ENCODE data around the gene HUS1. TPM values are rescaled to one million over a fixed set of nuclear protein-coding genes. Genes with fewer than 3 reads are reported as not detected.

The HUS1 gene
- total and polyA plus RNA-seq, 12 donors = 8.3 to 45.1 (median 31.2) TPM

DNA sequence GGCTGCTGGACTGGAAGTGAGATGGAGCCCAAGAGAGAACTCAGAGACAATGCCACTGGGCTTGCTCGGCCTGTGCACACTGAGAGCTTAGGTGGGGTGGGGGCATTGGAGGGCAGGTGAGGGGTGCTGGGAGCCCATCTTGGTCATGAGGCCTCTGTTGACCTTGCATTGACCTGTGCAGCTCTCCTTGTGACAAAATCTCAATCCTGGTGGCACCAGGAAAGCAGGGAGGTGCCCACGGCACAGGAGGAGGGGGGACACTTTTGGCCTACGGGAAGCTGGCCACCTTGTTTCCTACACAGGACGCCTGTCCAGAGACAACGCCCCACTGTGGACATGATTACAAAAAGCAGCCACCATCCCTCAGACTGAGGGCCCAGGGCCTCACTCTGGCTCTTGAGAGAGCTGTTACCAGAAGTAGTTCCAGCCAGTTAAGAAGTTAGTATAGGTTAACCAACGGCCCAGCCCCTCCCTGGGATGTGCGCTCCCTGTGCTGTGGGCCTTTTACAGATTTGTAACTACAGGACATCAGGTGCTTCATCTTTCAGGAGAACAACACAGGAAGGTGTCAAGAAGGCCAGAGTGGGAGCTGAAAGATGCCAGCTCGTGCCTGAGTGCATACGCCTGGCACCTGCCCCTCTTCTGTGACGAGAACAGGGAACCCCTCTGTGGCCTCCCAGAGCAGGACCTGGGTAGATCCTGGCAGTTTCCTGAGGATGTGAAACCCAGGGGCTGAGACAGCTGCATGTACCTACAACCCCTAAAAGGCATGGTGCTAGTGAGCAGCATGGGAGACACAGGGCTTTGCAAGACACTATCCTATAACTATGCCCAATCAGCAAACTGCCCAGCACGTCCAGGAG lies 41.5 kb downstream of the HUS1 start:
- H3K27me3 ChIP-seq = no peaks in the 10 kb centered on the region
- H3K27ac ChIP-seq = no peak overlapping the region
- WGBS, 4 donors = 75 to 89% (median 86%) methylated on average over 6 to 11 of the region's 11 CpGs
- TF ChIP-seq POLR2A (IDR thresholded peaks at IDR 0.05) = no peak
- TF ChIP-seq, protein P1, sequence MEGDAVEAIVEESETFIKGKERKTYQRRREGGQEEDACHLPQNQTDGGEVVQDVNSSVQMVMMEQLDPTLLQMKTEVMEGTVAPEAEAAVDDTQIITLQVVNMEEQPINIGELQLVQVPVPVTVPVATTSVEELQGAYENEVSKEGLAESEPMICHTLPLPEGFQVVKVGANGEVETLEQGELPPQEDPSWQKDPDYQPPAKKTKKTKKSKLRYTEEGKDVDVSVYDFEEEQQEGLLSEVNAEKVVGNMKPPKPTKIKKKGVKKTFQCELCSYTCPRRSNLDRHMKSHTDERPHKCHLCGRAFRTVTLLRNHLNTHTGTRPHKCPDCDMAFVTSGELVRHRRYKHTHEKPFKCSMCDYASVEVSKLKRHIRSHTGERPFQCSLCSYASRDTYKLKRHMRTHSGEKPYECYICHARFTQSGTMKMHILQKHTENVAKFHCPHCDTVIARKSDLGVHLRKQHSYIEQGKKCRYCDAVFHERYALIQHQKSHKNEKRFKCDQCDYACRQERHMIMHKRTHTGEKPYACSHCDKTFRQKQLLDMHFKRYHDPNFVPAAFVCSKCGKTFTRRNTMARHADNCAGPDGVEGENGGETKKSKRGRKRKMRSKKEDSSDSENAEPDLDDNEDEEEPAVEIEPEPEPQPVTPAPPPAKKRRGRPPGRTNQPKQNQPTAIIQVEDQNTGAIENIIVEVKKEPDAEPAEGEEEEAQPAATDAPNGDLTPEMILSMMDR (IDR thresholded peaks at IDR 0.05) = no peak
- no peak for DNase-seq
- H3K9me3 ChIP-seq (replicated peaks in 1 of 3) = no peaks in the 10 kb centered on the region
- intact Hi-C loops (cut with DNase I) = no loop called here
- H3K4me3 ChIP-seq = no peak overlapping the region
- peaks cover 10 to 21% of the 10 kb centered on the region in 2 donors for H3K4me1 ChIP-seq (replicated peaks in 1 of 2)
- H3K36me3 ChIP-seq (replicated peaks in 1 of 2) = no peaks in the 10 kb centered on the region

DNA sequence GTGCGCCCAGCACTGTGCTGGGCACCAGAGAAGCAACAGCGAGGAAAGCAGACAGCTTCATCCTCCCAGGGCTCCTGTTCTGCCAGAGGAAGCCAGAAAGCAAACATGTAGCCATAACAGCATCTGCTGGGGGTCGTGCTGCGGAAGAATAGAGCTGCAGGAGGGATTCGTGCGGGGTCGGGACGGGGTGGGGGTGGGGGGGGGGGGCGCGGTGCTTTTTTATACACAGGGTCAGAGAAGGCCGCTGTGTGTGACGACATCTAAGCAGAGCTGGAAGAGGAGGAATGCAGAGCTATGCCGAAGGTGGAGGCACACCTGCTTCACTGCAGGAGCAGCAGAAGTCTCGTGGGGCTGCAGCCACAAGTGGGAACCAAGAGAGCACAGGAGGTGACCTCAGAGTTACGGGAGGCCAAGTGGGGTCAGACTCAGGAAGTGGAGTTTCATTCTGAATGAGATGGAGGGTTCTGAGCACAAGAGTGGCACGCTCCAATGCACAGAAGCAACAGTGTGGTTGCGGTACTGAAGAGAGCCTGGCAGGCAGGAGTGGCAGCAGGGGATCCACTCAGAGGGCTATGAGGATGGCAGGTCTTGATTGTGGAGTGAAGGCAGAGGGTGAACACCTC lies 42.2 kb downstream of the HUS1 start:
- peaks cover 10 to 21% of the 10 kb centered on the region in 2 donors for H3K4me1 ChIP-seq (replicated peaks in 1 of 2)
- no peak for DNase-seq
- H3K27ac ChIP-seq = no peak overlapping the region
- H3K9me3 ChIP-seq (replicated peaks in 1 of 3) = no peaks in the 10 kb centered on the region
- WGBS, 4 donors = 67 to 78% (median 68%) methylated on average over 16 to 17 of the region's 17 CpGs
- no peak overlapping the region for H3K4me3 ChIP-seq
- H3K27me3 ChIP-seq = no peaks in the 10 kb centered on the region
- no peaks in the 10 kb centered on the region for H3K36me3 ChIP-seq (replicated peaks in 1 of 2)
- no peak for TF ChIP-seq POLR2A (IDR thresholded peaks at IDR 0.05)
- TF ChIP-seq, protein P1 (IDR thresholded peaks at IDR 0.05) = no peak
- intact Hi-C loops (cut with DNase I) = no loop called here

DNA sequence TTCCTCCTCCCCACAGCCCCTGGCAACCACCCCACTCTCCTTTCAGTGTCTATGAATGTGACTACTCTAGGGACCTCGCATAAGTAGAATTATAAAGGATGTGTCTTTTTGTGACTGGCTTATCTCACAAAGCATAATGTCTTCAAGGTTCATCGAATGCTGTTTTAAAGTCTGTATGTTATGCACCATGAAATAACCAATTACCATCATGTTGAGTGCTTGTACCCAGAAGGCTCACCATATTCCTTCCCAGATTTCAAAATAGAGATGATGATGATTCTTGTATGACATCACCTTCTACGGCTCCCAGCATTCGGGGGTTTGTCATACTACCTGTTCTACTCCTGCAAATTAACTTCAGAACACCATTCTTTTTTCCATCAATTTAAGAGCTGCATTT lies 43.1 kb downstream of the HUS1 start:
- H3K9me3 ChIP-seq (replicated peaks in 1 of 3) = no peaks in the 10 kb centered on the region
- H3K36me3 ChIP-seq (replicated peaks in 1 of 2) = no peaks in the 10 kb centered on the region
- H3K27ac ChIP-seq = no peak overlapping the region
- intact Hi-C loops (cut with DNase I) = no loop called here
- H3K27me3 ChIP-seq = no peaks in the 10 kb centered on the region
- WGBS, 4 donors = 80 to 86% (median 85%) methylated on average over 4 of the region's 4 CpGs
- no peak overlapping the region for H3K4me3 ChIP-seq
- no peak for TF ChIP-seq POLR2A (IDR thresholded peaks at IDR 0.05)
- TF ChIP-seq, protein P1 (IDR thresholded peaks at IDR 0.05) = no peak
- H3K4me1 ChIP-seq (replicated peaks in 1 of 2) = peaks cover 5 to 13% of the 10 kb centered on the region in 2 donors
- no peak for DNase-seq

DNA sequence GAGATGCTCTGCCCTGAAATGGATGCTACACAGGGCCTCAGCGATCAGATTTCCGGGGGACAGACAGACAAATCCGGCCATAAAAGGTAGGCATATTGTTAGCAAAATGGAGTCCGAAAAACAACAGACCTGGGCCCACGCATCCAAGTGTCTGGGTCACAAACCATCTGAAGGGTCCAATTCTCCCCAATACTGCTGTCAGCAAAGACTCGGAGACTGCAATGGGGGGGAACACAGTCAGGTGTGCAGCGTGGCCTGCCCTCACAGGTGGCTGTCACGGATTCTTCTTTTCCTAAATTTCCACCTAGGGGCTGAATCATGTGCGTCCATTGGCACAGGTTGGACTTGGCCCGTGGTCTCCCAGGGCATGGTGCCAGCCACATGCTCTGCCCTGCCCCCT lies 44.1 kb downstream of the HUS1 start:
- DNase-seq = no peak
- intact Hi-C loops (cut with DNase I) = no loop called here
- no peak overlapping the region for H3K4me3 ChIP-seq

More for the DNA sequence above, 44.1 kb downstream of the HUS1 start:
- 91 to 96% (median 93%) methylated on average over 10 of the region's 10 CpGs for WGBS, 4 donors
- H3K9me3 ChIP-seq (replicated peaks in 1 of 3) = no peaks in the 10 kb centered on the region
- H3K27me3 ChIP-seq = no peaks in the 10 kb centered on the region
- TF ChIP-seq, protein P1 (IDR thresholded peaks at IDR 0.05) = no peak
- TF ChIP-seq POLR2A (IDR thresholded peaks at IDR 0.05) = no peak
- H3K27ac ChIP-seq = no peak overlapping the region
- peaks cover 0 to 3% of the 10 kb centered on the region in 2 donors for H3K4me1 ChIP-seq (replicated peaks in 1 of 2)
- no peaks in the 10 kb centered on the region for H3K36me3 ChIP-seq (replicated peaks in 1 of 2)

Measured in adrenal gland (tissue), 12 donors.